ENCODE data around the gene MKI67.

The MKI67 gene

DNA sequence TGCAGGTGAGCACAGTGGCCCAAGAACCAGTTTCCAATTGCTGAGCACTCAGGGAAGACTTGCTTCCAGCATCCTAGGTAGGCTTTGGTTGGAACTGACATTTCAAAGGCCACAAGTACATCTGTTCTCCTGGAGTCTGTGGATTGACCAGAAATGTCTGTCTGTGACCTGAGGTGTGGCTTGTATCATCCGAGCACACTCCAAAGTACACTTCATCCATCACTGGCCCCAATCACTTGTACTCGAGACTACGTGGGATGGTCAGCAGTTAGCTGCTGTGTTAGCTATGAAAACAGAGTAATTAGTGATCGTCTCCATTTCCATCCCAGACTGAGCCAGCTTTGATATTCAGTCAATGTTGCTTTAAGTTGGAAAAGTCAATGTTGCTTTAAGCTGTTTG lies 45.0 kb downstream of the MKI67 start:
- no peak for TF ChIP-seq TAF1 (IDR thresholded peaks at IDR 0.05; ENCODE audit: low read depth)
- TF ChIP-seq, protein P1, sequence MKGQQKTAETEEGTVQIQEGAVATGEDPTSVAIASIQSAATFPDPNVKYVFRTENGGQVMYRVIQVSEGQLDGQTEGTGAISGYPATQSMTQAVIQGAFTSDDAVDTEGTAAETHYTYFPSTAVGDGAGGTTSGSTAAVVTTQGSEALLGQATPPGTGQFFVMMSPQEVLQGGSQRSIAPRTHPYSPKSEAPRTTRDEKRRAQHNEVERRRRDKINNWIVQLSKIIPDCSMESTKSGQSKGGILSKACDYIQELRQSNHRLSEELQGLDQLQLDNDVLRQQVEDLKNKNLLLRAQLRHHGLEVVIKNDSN (IDR thresholded peaks at IDR 0.05): no peak
- no peak for TF ChIP-seq YY1 (IDR thresholded peaks at IDR 0.05; ENCODE audit: low read depth)
- TF ChIP-seq TEAD4 (IDR thresholded peaks at IDR 0.05): no peak

DNA sequence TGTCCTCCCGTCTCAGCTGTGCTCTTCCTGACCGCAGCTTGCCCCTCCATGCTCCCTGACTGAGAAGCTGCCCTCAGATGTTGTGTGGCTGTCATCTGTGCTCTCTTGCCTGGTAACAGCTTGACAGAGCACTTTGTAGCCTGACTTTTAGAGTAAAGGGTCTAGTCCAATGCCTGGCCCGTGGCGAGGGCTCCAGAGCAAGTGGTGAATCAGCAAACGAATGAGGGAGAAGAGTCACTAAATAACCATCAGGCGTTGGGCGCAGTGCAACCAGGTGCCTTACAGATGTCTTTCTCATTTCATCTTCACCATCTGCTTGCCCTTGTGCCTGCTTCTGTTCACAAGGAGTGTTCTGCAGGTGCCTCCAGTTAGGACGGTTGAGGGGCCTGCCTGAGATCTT lies 45.6 kb downstream of the MKI67 start:
- TF ChIP-seq EGR1 (IDR thresholded peaks at IDR 0.05) (no peak), TEAD4 (IDR thresholded peaks at IDR 0.05) (no peak), YY1 (IDR thresholded peaks at IDR 0.05; ENCODE audit: low read depth) (no peak), CEBPB (IDR thresholded peaks at IDR 0.05) (no peak), TCF12 (IDR thresholded peaks at IDR 0.05; ENCODE audit: low read depth) (no peak), RAD21 (IDR thresholded peaks at IDR 0.05; ENCODE audit: low read depth) (no peak), CREB1 (IDR thresholded peaks at IDR 0.05; ENCODE audit: low read depth) (no peak), FOXM1 (IDR thresholded peaks at IDR 0.05; ENCODE audit: borderline replicate concordance, low read depth) (no peak), MAX (IDR thresholded peaks at IDR 0.05) (no peak), TAF1 (IDR thresholded peaks at IDR 0.05; ENCODE audit: low read depth) (no peak)
- TF ChIP-seq, protein P1 (IDR thresholded peaks at IDR 0.05): no peak
- TF ChIP-seq, protein P2, sequence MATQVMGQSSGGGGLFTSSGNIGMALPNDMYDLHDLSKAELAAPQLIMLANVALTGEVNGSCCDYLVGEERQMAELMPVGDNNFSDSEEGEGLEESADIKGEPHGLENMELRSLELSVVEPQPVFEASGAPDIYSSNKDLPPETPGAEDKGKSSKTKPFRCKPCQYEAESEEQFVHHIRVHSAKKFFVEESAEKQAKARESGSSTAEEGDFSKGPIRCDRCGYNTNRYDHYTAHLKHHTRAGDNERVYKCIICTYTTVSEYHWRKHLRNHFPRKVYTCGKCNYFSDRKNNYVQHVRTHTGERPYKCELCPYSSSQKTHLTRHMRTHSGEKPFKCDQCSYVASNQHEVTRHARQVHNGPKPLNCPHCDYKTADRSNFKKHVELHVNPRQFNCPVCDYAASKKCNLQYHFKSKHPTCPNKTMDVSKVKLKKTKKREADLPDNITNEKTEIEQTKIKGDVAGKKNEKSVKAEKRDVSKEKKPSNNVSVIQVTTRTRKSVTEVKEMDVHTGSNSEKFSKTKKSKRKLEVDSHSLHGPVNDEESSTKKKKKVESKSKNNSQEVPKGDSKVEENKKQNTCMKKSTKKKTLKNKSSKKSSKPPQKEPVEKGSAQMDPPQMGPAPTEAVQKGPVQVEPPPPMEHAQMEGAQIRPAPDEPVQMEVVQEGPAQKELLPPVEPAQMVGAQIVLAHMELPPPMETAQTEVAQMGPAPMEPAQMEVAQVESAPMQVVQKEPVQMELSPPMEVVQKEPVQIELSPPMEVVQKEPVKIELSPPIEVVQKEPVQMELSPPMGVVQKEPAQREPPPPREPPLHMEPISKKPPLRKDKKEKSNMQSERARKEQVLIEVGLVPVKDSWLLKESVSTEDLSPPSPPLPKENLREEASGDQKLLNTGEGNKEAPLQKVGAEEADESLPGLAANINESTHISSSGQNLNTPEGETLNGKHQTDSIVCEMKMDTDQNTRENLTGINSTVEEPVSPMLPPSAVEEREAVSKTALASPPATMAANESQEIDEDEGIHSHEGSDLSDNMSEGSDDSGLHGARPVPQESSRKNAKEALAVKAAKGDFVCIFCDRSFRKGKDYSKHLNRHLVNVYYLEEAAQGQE (IDR thresholded peaks at IDR 0.05; ENCODE audit: low read depth): no peak

GRCh38 chr10:128080231-128080630 lies 46.0 kb downstream of the MKI67 start:
- TF ChIP-seq TCF12 (IDR thresholded peaks at IDR 0.05; ENCODE audit: low read depth) (no peak), NFIC (IDR thresholded peaks at IDR 0.05) (no peak), ZBTB7A (IDR thresholded peaks at IDR 0.05; ENCODE audit: low read depth) (no peak)

DNA sequence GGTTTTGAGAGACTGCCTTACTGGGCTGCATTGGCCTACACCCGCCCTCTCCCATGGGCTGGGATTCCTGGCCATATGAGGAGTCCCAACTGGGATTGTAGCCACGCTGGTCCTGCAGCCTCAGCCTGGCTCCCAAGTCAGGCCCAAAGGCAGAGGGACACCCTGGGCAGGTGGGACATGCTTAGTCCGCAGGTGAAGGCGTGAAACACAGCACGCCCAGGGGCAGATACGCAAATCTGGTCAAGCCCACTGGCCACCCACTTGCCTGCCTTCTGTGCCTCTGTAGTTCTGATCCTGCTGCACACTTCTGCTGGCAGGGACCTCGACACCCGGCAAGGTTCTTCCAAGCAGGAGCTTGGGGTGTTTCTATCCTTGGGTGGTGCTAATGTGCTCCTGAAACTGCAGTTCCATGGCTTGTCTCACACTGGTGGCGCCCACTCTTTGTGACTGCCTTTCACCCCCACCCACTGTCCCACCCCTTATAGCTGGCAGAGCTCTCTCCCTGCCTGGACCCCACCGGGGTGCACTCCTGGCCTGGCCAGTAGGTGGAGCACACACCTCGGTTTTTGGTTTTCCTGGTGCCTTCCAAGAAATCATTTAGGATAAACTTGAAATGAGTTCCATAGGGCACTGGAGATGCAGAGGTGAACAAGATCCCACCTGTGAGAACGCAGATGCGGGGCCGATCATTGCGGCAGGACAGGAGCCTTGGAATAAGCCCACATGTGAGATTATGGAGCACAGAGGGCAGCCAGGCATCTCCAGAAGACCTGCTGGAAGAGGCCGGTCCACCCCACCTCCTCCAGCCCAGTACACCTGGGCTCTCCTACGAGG lies 47.9 kb downstream of the MKI67 start:
- no peak for TF ChIP-seq MAX (IDR thresholded peaks at IDR 0.05)
- TF ChIP-seq CEBPB (IDR thresholded peaks at IDR 0.05): no peak
- TF ChIP-seq EGR1 (IDR thresholded peaks at IDR 0.05): no peak
- no peak for TF ChIP-seq NFIC (IDR thresholded peaks at IDR 0.05)
- TF ChIP-seq RAD21 (IDR thresholded peaks at IDR 0.05; ENCODE audit: low read depth): peak; percentile 85
- TF ChIP-seq, protein P1 (IDR thresholded peaks at IDR 0.05): no peak
- TF ChIP-seq TCF12 (IDR thresholded peaks at IDR 0.05; ENCODE audit: low read depth): no peak
- TF ChIP-seq, protein P2 (IDR thresholded peaks at IDR 0.05; ENCODE audit: low read depth): no peak
- no peak for TF ChIP-seq CREB1 (IDR thresholded peaks at IDR 0.05; ENCODE audit: low read depth)
- TF ChIP-seq ZBTB7A (IDR thresholded peaks at IDR 0.05; ENCODE audit: low read depth): 0 out of 2 replicates have a peak, but pooled peaks have one; percentile 30
- no peak for TF ChIP-seq FOXM1 (IDR thresholded peaks at IDR 0.05; ENCODE audit: borderline replicate concordance, low read depth)
- no peak for TF ChIP-seq TAF1 (IDR thresholded peaks at IDR 0.05; ENCODE audit: low read depth)

- TF ChIP-seq EP300 (IDR thresholded peaks at IDR 0.05; ENCODE audit: borderline replicate concordance): no peak
- TF ChIP-seq TCF12 (IDR thresholded peaks at IDR 0.05; ENCODE audit: low read depth): no peak
- no peak for TF ChIP-seq CEBPB (IDR thresholded peaks at IDR 0.05)
- no peak for TF ChIP-seq ZBTB7A (IDR thresholded peaks at IDR 0.05; ENCODE audit: low read depth)
- TF ChIP-seq TEAD4 (IDR thresholded peaks at IDR 0.05): no peak
- no peak for TF ChIP-seq YY1 (IDR thresholded peaks at IDR 0.05; ENCODE audit: low read depth)
- no peak for TF ChIP-seq CREB1 (IDR thresholded peaks at IDR 0.05; ENCODE audit: low read depth)
- TF ChIP-seq NFIC (IDR thresholded peaks at IDR 0.05): no peak
- TF ChIP-seq, protein P1 (IDR thresholded peaks at IDR 0.05): no peak
- no peak for TF ChIP-seq EGR1 (IDR thresholded peaks at IDR 0.05)
These were observed 48.9 kb downstream of the MKI67 start for GRCh38 chr10:128077155-128077875.

Measured in Ishikawa (cell line).